Peyer's patch (tissue), 4 donors: ENCODE results near the gene IDI1. TPM values are rescaled to one million over a fixed set of nuclear protein-coding genes. Genes with fewer than 3 reads are reported as not detected.

ENCODE experiments used
- DNase-seq, 3 donors: peaks; one replicate each; pipeline ENCODE4 v3.0.0-alpha.2; 2017 to 2019
- H3K27ac ChIP-seq, 4 donors: fragments of 200-600 bp; sonication (generic); one replicate each; pipeline ENCODE4 v1.5.1; 2016 to 2019
- H3K27me3 ChIP-seq, 2 donors: fragments of 200-600 bp; sonication (generic); one replicate each; pipeline ENCODE4 v1.5.1; 2019
- H3K36me3 ChIP-seq, 3 donors: fragments of 200-600 bp; sonication (generic); one replicate each; pipeline ENCODE4 v1.5.1; 2016 to 2019
- H3K4me1 ChIP-seq, 4 donors: fragments of 200-600 bp; sonication (generic); one replicate each; pipeline ENCODE4 v1.5.1; 2016 to 2019
- H3K4me3 ChIP-seq, 4 donors: fragments of 200-600 bp; sonication (generic); 1 replicate in 3 of 4; 2 replicates in 1 of 4; pipeline ENCODE4 v1.5.1; 2016 to 2019; ENCODE audit warnings: mild to moderate bottlenecking in 1 of 4
- H3K9me3 ChIP-seq, 4 donors: fragments of 200-600 bp; sonication (generic); one replicate each; pipeline ENCODE4 v1.5.1; 2016 to 2019; ENCODE audit warnings: mild to moderate bottlenecking in 1 of 4
- CTCF ChIP-seq, 6 experiments: fragments of 450-650 bp in 4 of 6; fragments of 200-600 bp in 2 of 6; sonication (generic) in 1 of 6; IDR thresholded peaks; one replicate each; pipeline ENCODE4 v1.5.1; 2017 to 2019; ENCODE audit warnings: antibody characterized with exemption in 6 of 6, mild to moderate bottlenecking in 3 of 6, moderate library complexity in 1 of 6
- POLR2A ChIP-seq, 2 donors: fragments of 450-650 bp; IDR thresholded peaks; one replicate each; pipeline ENCODE4 v1.5.1; 2017; ENCODE audit warnings: antibody characterized with exemption in 2 of 2, mild to moderate bottlenecking in 2 of 2, moderate library complexity in 2 of 2
- total RNA-seq, 4 donors: library from RNA; depleted of rRNA; stranded (reverse); fragments of >200 nt; gene quantifications; one replicate each; pipeline ENCODE4 v1.1.0, GENCODE V29; 2016

The IDI1 gene
- total RNA-seq, 4 donors from 2014 or later: 52.0 to 71.0 (median 60.5) TPM

GRCh38 chr10:1022413-1022812 is 26.5 kb downstream of the IDI1 start:
- TF ChIP-seq CTCF (IDR thresholded peaks at IDR 0.05): no peak
- no peak for TF ChIP-seq POLR2A (IDR thresholded peaks at IDR 0.05)
- H3K9me3 ChIP-seq: no peaks in the 10 kb centered on the region
- no peak for DNase-seq
- H3K4me1 ChIP-seq: no peaks in the 10 kb centered on the region
- H3K27ac ChIP-seq: no peak overlapping the region
- H3K4me3 ChIP-seq: no peak overlapping the region
- H3K36me3 ChIP-seq: peaks cover 0 to 26% (median 0%) of the 10 kb centered on the region in 3 donors
- no peaks in the 10 kb centered on the region for H3K27me3 ChIP-seq

DNA sequence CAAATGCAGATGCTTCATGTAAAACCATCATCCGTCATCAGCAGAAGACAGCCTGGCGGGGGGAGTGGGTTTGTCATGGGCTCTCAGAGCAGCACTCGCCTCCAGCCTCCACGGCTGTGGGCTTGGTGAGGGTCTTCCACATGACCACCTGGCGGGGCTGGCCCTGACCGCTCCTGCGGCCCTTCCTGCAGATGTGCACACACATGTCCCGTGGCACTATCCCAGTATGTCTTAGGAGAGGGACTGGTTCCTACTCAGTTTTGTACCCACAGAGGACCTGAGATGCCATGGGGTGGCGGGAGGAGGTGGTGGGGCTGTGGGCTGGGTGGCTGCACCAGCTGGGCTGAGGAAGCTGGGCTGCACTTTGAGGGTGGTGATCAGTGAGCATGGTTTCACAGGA is 28.0 kb downstream of the IDI1 start:
- H3K27me3 ChIP-seq: no peaks in the 10 kb centered on the region
- no peak overlapping the region for H3K27ac ChIP-seq
- no peak overlapping the region for H3K4me3 ChIP-seq
- DNase-seq: no peak
- no peaks in the 10 kb centered on the region for H3K9me3 ChIP-seq
- no peaks in the 10 kb centered on the region for H3K4me1 ChIP-seq
- TF ChIP-seq CTCF (IDR thresholded peaks at IDR 0.05) (no peak), POLR2A (IDR thresholded peaks at IDR 0.05) (no peak)
- H3K36me3 ChIP-seq: peaks cover 0 to 41% (median 0%) of the 10 kb centered on the region in 3 donors

DNA sequence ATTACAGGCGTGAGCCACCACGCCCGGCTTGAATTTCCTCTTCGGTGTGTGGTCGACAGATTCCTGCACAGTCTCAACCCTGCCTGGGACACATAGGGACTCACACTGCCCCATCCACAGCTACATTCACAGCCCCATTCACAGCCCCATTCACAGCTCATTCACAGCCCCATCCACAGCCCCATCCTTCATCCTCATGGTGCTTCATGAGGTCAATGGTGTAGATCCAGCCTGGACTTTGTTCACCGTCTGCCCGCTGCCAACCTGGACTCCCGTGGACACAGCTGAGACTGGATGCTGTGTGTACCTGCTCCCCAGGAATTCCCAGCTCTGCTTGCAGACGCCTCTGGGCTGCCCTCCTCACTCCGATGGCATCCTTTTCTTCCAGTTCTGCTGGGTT is 28.5 kb downstream of the IDI1 start:
- peaks cover 0 to 46% (median 0%) of the 10 kb centered on the region in 3 donors for H3K36me3 ChIP-seq
- TF ChIP-seq POLR2A (IDR thresholded peaks at IDR 0.05): no peak
- TF ChIP-seq CTCF (IDR thresholded peaks at IDR 0.05): no peak
- H3K4me1 ChIP-seq: no peaks in the 10 kb centered on the region
- no peak overlapping the region for H3K4me3 ChIP-seq
- DNase-seq: no peak
- H3K27ac ChIP-seq: no peak overlapping the region
- H3K9me3 ChIP-seq: no peaks in the 10 kb centered on the region
- no peaks in the 10 kb centered on the region for H3K27me3 ChIP-seq

- Histone ChIP-seq H3K4me1 (no peaks in the 10 kb centered on the region), H3K4me3 (no peak overlapping the region), H3K9me3 (no peaks in the 10 kb centered on the region), H3K27me3 (no peaks in the 10 kb centered on the region), H3K27ac (no peak overlapping the region), H3K36me3 (peaks cover 0 to 54% (median 0%) of the 10 kb centered on the region in 3 donors)
- TF ChIP-seq CTCF (IDR thresholded peaks at IDR 0.05) (no peak), POLR2A (IDR thresholded peaks at IDR 0.05) (no peak)
- no peak for DNase-seq
These were observed 29.6 kb downstream of the IDI1 start for GRCh38 chr10:1019362-1019761.

- no peak overlapping the region for H3K27ac ChIP-seq
- no peak for DNase-seq
- TF ChIP-seq POLR2A (IDR thresholded peaks at IDR 0.05) (no peak), CTCF (IDR thresholded peaks at IDR 0.05) (no peak)
- H3K27me3 ChIP-seq: no peaks in the 10 kb centered on the region
- no peak overlapping the region for H3K4me3 ChIP-seq
- H3K36me3 ChIP-seq: peaks cover 0 to 91% (median 0%) of the 10 kb centered on the region in 3 donors
- H3K4me1 ChIP-seq: no peaks in the 10 kb centered on the region
- no peaks in the 10 kb centered on the region for H3K9me3 ChIP-seq
These were observed 33.2 kb downstream of the IDI1 start for GRCh38 chr10:1015688-1016087.

DNA sequence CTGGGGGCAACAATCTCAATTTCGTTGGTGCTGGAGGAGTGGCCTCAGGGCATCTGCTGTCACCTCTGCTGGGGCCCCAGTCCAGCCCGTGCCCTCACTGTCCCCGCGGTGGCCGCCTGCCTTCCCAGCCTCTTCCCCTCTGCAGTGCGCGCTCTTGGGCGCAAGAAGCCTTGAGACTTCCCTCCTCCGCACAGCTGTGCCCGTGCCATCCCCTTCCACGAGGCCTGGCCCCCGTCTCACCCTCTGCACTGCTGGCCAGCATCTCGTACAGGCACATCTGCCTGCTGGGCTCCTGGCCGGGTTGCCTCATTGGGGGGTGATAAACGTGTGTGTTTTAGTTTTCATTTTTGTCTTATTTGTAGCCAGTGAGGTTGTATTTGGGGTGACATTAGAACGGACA is 37.2 kb downstream of the IDI1 start:
- H3K9me3 ChIP-seq: no peaks in the 10 kb centered on the region
- no peak overlapping the region for H3K27ac ChIP-seq
- TF ChIP-seq CTCF (IDR thresholded peaks at IDR 0.05): no peak
- no peak for TF ChIP-seq POLR2A (IDR thresholded peaks at IDR 0.05)
- H3K4me3 ChIP-seq: no peak overlapping the region
- H3K4me1 ChIP-seq: no peaks in the 10 kb centered on the region
- H3K36me3 ChIP-seq: peaks cover 0 to 98% (median 0%) of the 10 kb centered on the region in 3 donors
- H3K27me3 ChIP-seq: no peaks in the 10 kb centered on the region
- DNase-seq: no peak
